ENCODE results near the gene ROR1. TPM values are rescaled to one million over a fixed set of nuclear protein-coding genes. Genes with fewer than 3 reads are reported as not detected.
A peak's percentile ranks its signal among the peaks of the same experiment; 100 is the strongest.

ROR1 gene
- total and polyA plus RNA-seq, 8 donors: 1.4 to 37.3 (median 14.6) TPM

GRCh38 chr1:63921359-63921758 is 147.5 kb downstream of the ROR1 start:
- no peaks in the 10 kb centered on the region for H3K9me3 ChIP-seq
- peak in 1 of 3 donors; percentile 45 for TF ChIP-seq POLR2AphosphoS5 (IDR thresholded peaks at IDR 0.05)
- TF ChIP-seq, protein P1, sequence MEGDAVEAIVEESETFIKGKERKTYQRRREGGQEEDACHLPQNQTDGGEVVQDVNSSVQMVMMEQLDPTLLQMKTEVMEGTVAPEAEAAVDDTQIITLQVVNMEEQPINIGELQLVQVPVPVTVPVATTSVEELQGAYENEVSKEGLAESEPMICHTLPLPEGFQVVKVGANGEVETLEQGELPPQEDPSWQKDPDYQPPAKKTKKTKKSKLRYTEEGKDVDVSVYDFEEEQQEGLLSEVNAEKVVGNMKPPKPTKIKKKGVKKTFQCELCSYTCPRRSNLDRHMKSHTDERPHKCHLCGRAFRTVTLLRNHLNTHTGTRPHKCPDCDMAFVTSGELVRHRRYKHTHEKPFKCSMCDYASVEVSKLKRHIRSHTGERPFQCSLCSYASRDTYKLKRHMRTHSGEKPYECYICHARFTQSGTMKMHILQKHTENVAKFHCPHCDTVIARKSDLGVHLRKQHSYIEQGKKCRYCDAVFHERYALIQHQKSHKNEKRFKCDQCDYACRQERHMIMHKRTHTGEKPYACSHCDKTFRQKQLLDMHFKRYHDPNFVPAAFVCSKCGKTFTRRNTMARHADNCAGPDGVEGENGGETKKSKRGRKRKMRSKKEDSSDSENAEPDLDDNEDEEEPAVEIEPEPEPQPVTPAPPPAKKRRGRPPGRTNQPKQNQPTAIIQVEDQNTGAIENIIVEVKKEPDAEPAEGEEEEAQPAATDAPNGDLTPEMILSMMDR (IDR thresholded peaks at IDR 0.05): no peak
- intact Hi-C loops (cut with DNase I; ENCODE audit: low total_unique reads): no loop called here
- WGBS, 5 donors: 34 to 74% (median 53%) methylated on average over 5 of the region's 5 CpGs
- peak overlapping the region; percentile 54 to 71 (median 65) for H3K27ac ChIP-seq
- no peak overlapping the region for H3K4me3 ChIP-seq
- no peaks in the 10 kb centered on the region for H3K36me3 ChIP-seq
- peaks cover 4 to 79% (median 52%) of the 10 kb centered on the region in 4 donors for H3K4me1 ChIP-seq
- no peaks in the 10 kb centered on the region for H3K27me3 ChIP-seq
- DNase-seq: peak; percentile 36 to 55

- intact Hi-C loops (cut with DNase I; ENCODE audit: low total_unique reads): no loop called here
- no peak for DNase-seq
- Histone ChIP-seq H3K4me1 (peaks cover 4 to 74% (median 47%) of the 10 kb centered on the region in 4 donors), H3K27me3 (no peaks in the 10 kb centered on the region), H3K27ac (peak overlapping the region; percentile 53 to 71 (median 56)), H3K4me3 (no peak overlapping the region), H3K36me3 (no peaks in the 10 kb centered on the region), H3K9me3 (no peaks in the 10 kb centered on the region)
- TF ChIP-seq EP300 (IDR thresholded peaks at IDR 0.05) (no peak), POLR2AphosphoS5 (IDR thresholded peaks at IDR 0.05) (no peak), POLR2A (IDR thresholded peaks at IDR 0.05) (no peak)
- TF ChIP-seq, protein P1 (IDR thresholded peaks at IDR 0.05): no peak
Measured at GRCh38 chr1:63921802-63922201, 148.0 kb downstream of the ROR1 start.

- Histone ChIP-seq H3K36me3 (no peaks in the 10 kb centered on the region), H3K27ac (peak overlapping the region in 1 of 5 donors; percentile 22), H3K4me1 (peaks cover 4 to 65% (median 38%) of the 10 kb centered on the region in 4 donors), H3K27me3 (no peaks in the 10 kb centered on the region), H3K9me3 (no peaks in the 10 kb centered on the region), H3K4me3 (no peak overlapping the region)
- no peak for TF ChIP-seq POLR2A (IDR thresholded peaks at IDR 0.05)
- no peak for TF ChIP-seq EP300 (IDR thresholded peaks at IDR 0.05)
- TF ChIP-seq, protein P1 (IDR thresholded peaks at IDR 0.05): no peak
- TF ChIP-seq POLR2AphosphoS5 (IDR thresholded peaks at IDR 0.05): no peak
- 70 to 81% (median 75%) methylated on average over 6 of the region's 6 CpGs for WGBS, 5 donors
- intact Hi-C loops (cut with DNase I; ENCODE audit: low total_unique reads): no loop called here
- DNase-seq: no peak
Measured at GRCh38 chr1:63922848-63923247, 149.0 kb downstream of the ROR1 start.

DNA sequence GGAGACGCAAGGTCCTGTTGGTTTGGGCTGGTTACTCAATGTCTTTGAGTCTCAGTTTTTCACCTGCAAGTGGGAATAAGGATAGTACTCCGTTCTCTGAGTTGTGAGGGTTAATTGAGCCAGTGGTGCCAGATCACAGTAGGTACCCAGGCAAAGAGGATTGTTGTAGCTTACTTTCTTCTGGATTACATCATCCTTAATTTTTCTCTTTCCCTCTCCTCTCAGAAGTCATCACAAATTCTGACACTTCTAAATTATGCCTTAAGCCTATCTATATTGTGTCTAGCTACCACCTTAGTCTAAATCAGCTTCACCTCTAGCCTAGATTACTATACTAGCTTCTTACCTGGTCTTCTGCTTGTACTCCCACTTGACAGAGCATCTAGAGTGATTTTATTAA is 149.5 kb downstream of the ROR1 start:
- WGBS, 5 donors: 84 to 100% (median 92%) methylated on average over 2 of the region's 2 CpGs
- no peak overlapping the region for H3K4me3 ChIP-seq
- H3K4me1 ChIP-seq: peaks cover 8 to 65% (median 38%) of the 10 kb centered on the region in 4 donors
- DNase-seq: no peak
- TF ChIP-seq POLR2AphosphoS5 (IDR thresholded peaks at IDR 0.05) (no peak), POLR2A (IDR thresholded peaks at IDR 0.05) (no peak), EP300 (IDR thresholded peaks at IDR 0.05) (no peak)
- no peaks in the 10 kb centered on the region for H3K9me3 ChIP-seq
- intact Hi-C loops (cut with DNase I; ENCODE audit: low total_unique reads): no loop called here
- H3K27me3 ChIP-seq: no peaks in the 10 kb centered on the region
- H3K27ac ChIP-seq: peak overlapping the region in 1 of 5 donors; percentile 22
- H3K36me3 ChIP-seq: no peaks in the 10 kb centered on the region

DNA sequence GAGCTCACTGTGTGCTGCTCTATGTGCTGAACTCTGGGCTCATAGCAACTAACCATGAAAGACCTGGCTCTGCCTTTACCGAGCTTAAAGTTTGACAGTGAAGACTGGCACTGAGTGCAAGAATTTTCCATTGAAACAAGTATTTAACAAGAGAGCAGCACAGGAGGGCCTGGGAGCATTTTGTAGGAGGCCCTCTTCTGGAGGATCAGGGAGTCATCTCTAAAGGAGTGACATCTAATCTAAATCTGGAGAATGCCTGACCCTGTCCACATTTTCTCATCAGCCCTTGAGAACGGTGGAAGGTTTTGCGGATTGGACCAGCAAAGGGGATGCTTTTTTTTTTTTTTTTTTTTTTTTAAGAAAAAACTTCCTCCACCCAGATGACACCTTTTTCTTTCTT is 150.8 kb downstream of the ROR1 start:
- H3K4me1 ChIP-seq: peaks cover 13 to 61% (median 39%) of the 10 kb centered on the region in 4 donors
- peak overlapping the region in 1 of 5 donors; percentile 1 for H3K27ac ChIP-seq
- 73 to 91% (median 86%) methylated on average over 3 of the region's 3 CpGs for WGBS, 5 donors
- TF ChIP-seq, protein P1 (IDR thresholded peaks at IDR 0.05): no peak
- no peak for TF ChIP-seq POLR2A (IDR thresholded peaks at IDR 0.05)
- TF ChIP-seq EP300 (IDR thresholded peaks at IDR 0.05): no peak
- no peak for TF ChIP-seq POLR2AphosphoS5 (IDR thresholded peaks at IDR 0.05)
- H3K9me3 ChIP-seq: no peaks in the 10 kb centered on the region
- no peaks in the 10 kb centered on the region for H3K36me3 ChIP-seq
- no peak overlapping the region for H3K4me3 ChIP-seq
- no peak for DNase-seq
- no peaks in the 10 kb centered on the region for H3K27me3 ChIP-seq
- intact Hi-C loops (cut with DNase I; ENCODE audit: low total_unique reads): no loop called here
